HEK293T (cell line): ENCODE results near the gene GABRG3.

Experiments used
- ARNT ChIP-seq: fragments of 450-650 bp; IDR thresholded peaks from 2 replicates; pipeline ENCODE4 v1.6.1; 2017; ENCODE audit warnings: mild to moderate bottlenecking
- BHLHE40 ChIP-seq: fragments of 450-650 bp; IDR thresholded peaks from 2 replicates; pipeline ENCODE4 v1.6.1; 2016; ENCODE audit warnings: mild to moderate bottlenecking, moderate library complexity, borderline replicate concordance
- CTBP1 ChIP-seq: fragments of 450-650 bp; IDR thresholded peaks from 2 replicates; pipeline ENCODE4 v1.6.1; 2016; ENCODE audit warnings: borderline replicate concordance
- FOXK2 ChIP-seq: fragments of 450-650 bp; IDR thresholded peaks from 2 replicates; pipeline ENCODE4 v1.6.1; 2016; ENCODE audit warnings: mild to moderate bottlenecking
- FOXM1 ChIP-seq: fragments of 450-650 bp; IDR thresholded peaks from 2 replicates; pipeline ENCODE4 v1.6.1; 2017; ENCODE audit warnings: mild to moderate bottlenecking, borderline replicate concordance
- L3MBTL2 ChIP-seq: fragments of 450-650 bp; conservative IDR thresholded peaks from 2 replicates; pipeline ENCODE4 v1.6.1; 2016; ENCODE audit warnings: mild to moderate bottlenecking
- LEF1 ChIP-seq: fragments of 450-650 bp; IDR thresholded peaks from 2 replicates; pipeline ENCODE4 v1.6.1; 2017; ENCODE audit warnings: mild to moderate bottlenecking, borderline replicate concordance
- NFRKB ChIP-seq: fragments of 450-650 bp; IDR thresholded peaks from 2 replicates; pipeline ENCODE4 v1.6.1; 2016; ENCODE audit warnings: mild to moderate bottlenecking, moderate library complexity
- PKNOX1 ChIP-seq: fragments of 450-650 bp; IDR thresholded peaks from 2 replicates; pipeline ENCODE4 v1.6.1; 2016
- SP1 ChIP-seq: fragments of 450-650 bp; IDR thresholded peaks from 2 replicates; pipeline ENCODE4 v1.6.1; 2017
- SUZ12 ChIP-seq: fragments of 450-650 bp; IDR thresholded peaks from 2 replicates; pipeline ENCODE4 v1.6.1; 2016; ENCODE audit warnings: mild to moderate bottlenecking

- no peak for TF ChIP-seq PKNOX1
- TF ChIP-seq NFRKB: no peak
- TF ChIP-seq SP1: no peak
- TF ChIP-seq CTBP1: no peak
- TF ChIP-seq BHLHE40: no peak
- TF ChIP-seq FOXK2: no peak
- TF ChIP-seq SUZ12: no peak
- no peak for TF ChIP-seq FOXM1
- no peak for TF ChIP-seq L3MBTL2
- no peak for TF ChIP-seq ARNT
- TF ChIP-seq LEF1: no peak
Measured at GRCh38 chr15:26981492-26981891, 10.5 kb downstream of the GABRG3 start.
